Naive thymus-derived CD4-positive, alpha-beta T cell (primary cell): ENCODE measurements around the gene SLC29A1. TPM values are rescaled to one million over a fixed set of nuclear protein-coding genes. Genes with fewer than 3 reads are reported as not detected.
A peak's percentile ranks its signal among the peaks of the same experiment; 100 is the strongest.
"Not testable (repeated sequence)": the region's sequence is repeated elsewhere in the genome, so short reads cannot be mapped to it uniquely, and the experiment has no call there.

Experiments used
- ATAC-seq: fragments of 150-1000 bp; cut with Tn5 transposase; 2 replicates; pipeline ENCODE4 v1.10.0; 2021; ENCODE audit warnings: mild to moderate bottlenecking, moderate library complexity
- CTCF ChIA-PET: fragments of 350-600 bp; sonication (Branson Sonifier 250); formaldehyde crosslinking; loops from one replicate; lab custom pipeline; 2021; ENCODE audit warnings: antibody characterized with exemption; lab: Charles Lee
- POLR2A ChIA-PET: fragments of 350-600 bp; sonication (Branson Sonifier 250); formaldehyde crosslinking; loops from one replicate; lab custom pipeline; 2021; ENCODE audit warnings: antibody characterized with exemption, inconsistent platforms; lab: Charles Lee
- DNase-seq, 9 donors: peaks; one replicate each; pipeline versions ENCODE4 v3.0.0 to v3.0.0-alpha.2; 2020 to 2022; ENCODE audit warnings: mixed read lengths in 1 of 9
- H3K27ac ChIP-seq: one replicate; pipeline ENCODE4 v1.7.0; 2013; ENCODE audit warnings: mild to moderate bottlenecking, low read depth, low read length, moderate library complexity
- H3K27me3 ChIP-seq, 2 donors: one replicate each; pipeline ENCODE4 v1.7.0; 2013; ENCODE audit warnings: low read length in 2 of 2, mild to moderate bottlenecking in 2 of 2, moderate library complexity in 2 of 2; ENCODE audit not compliant: control insufficient read depth in 2 of 2, insufficient read depth in 2 of 2
- H3K36me3 ChIP-seq, 3 experiments: 1 replicate in 2 of 3; 2 replicates in 1 of 3; pipeline ENCODE4 v1.7.0; 2013; ENCODE audit warnings: low read length in 3 of 3, mild to moderate bottlenecking in 3 of 3, moderate library complexity in 1 of 3; ENCODE audit not compliant: insufficient read depth in 3 of 3, control insufficient read depth in 2 of 3
- H3K4me1 ChIP-seq, 2 donors: one replicate each; pipeline ENCODE4 v1.7.0; 2013; ENCODE audit warnings: low read length in 2 of 2, mild to moderate bottlenecking in 2 of 2, moderate library complexity in 1 of 2; ENCODE audit not compliant: control insufficient read depth in 2 of 2, insufficient read depth in 2 of 2
- H3K4me3 ChIP-seq: 2 replicates; pipeline ENCODE4 v1.7.0; 2013; ENCODE audit warnings: mild to moderate bottlenecking, low read length
- H3K9me3 ChIP-seq, 3 experiments: 1 replicate in 2 of 3; 2 replicates in 1 of 3; pipeline ENCODE4 v1.7.0; 2013; ENCODE audit warnings: low read length in 3 of 3; ENCODE audit not compliant: control insufficient read depth in 2 of 3
- H3K27ac Mint-ChIP-seq, 9 donors: one replicate each; pipeline ENCODE4 v1.8.0; 2020 to 2022; ENCODE audit warnings: mixed read lengths in 9 of 9, mild to moderate bottlenecking in 8 of 9, moderate library complexity in 5 of 9, inconsistent platforms in 2 of 9
- H3K27me3 Mint-ChIP-seq, 5 donors: one replicate each; pipeline ENCODE4 v1.8.0; 2021 to 2022; ENCODE audit warnings: mixed read lengths in 5 of 5, mild to moderate bottlenecking in 1 of 5
- H3K36me3 Mint-ChIP-seq, 5 donors: one replicate each; pipeline ENCODE4 v1.8.0; 2020 to 2022; ENCODE audit warnings: mixed read lengths in 5 of 5, mild to moderate bottlenecking in 3 of 5, inconsistent platforms in 1 of 5
- H3K4me1 Mint-ChIP-seq, 7 donors: one replicate each; pipeline ENCODE4 v1.8.0; 2020 to 2022; ENCODE audit warnings: mixed read lengths in 7 of 7, mild to moderate bottlenecking in 3 of 7, inconsistent platforms in 1 of 7
- H3K4me3 Mint-ChIP-seq, 10 donors: one replicate each; pipeline ENCODE4 v1.8.0; 2020 to 2022; ENCODE audit warnings: mild to moderate bottlenecking in 10 of 10, mixed read lengths in 10 of 10, moderate library complexity in 6 of 10, inconsistent platforms in 2 of 10
- H3K9me3 Mint-ChIP-seq, 11 donors: one replicate each; pipeline ENCODE4 v1.8.0; 2020 to 2022; ENCODE audit warnings: mixed read lengths in 11 of 11, mild to moderate bottlenecking in 4 of 11, inconsistent platforms in 1 of 11, moderate library complexity in 1 of 11
- intact Hi-C, 2 donors: fragments of 100-400 bp; cut with micrococcal nuclease; formaldehyde crosslinking; loops; one replicate each; pipeline ENCODE4 v1.15.1; 2023
- polyA plus RNA-seq, 2 donors: library from polyadenylated mRNA; unstranded; fragments of 300-500 nt; fragmentation: Illumina TruSeq; gene quantifications; one replicate each; pipeline ENCODE4 v1.2.3, GENCODE V29; 2021
- total RNA-seq, 6 experiments: library from RNA in 5 of 6; stranded (reverse) in 5 of 6; gene quantifications; 1 replicate in 5 of 6; 2 replicates in 1 of 6; pipeline ENCODE4 v1.2.3 and lab custom pipeline; 2021 to 2026

SLC29A1 gene
- total and polyA plus RNA-seq, 7 experiments from 2014 or later, result 0.84 to 41.1 (median 1.8) TPM

GRCh38 chr6:44228433-44228832 is 5.0 kb downstream of the SLC29A1 start:
- no peak overlapping the region for H3K4me3 ChIP-seq
- ATAC-seq (no peak), DNase-seq (peak in 1 of 9 donors; percentile 3)
- peaks cover 6 to 7% of the 10 kb centered on the region in 2 donors for H3K4me1 ChIP-seq
- H3K9me3 ChIP-seq, result no peaks in the 10 kb centered on the region
- no peaks in the 10 kb centered on the region for H3K36me3 Mint-ChIP-seq
- POLR2A ChIA-PET, result interaction anchor here (1.2 kb wide), 1 partner anchor 8 kb away, joined by 3 read pairs; no protein-coding TSS in a partner anchor
- no peaks in the 10 kb centered on the region for H3K27me3 ChIP-seq
- intact Hi-C loops, result no loop called here
- H3K4me1 Mint-ChIP-seq, result peaks cover 6 to 22% (median 9%) of the 10 kb centered on the region in 7 donors
- peaks cover 0 to 1% (median 0%) of the 10 kb centered on the region in 11 donors for H3K9me3 Mint-ChIP-seq
- H3K27ac ChIP-seq, result no peak overlapping the region
- CTCF ChIA-PET, result interaction anchor here (0.9 kb wide), 1 partner anchor 9 kb away, joined by 3 read pairs; no protein-coding TSS in a partner anchor
- H3K27ac Mint-ChIP-seq, result no peak overlapping the region
- H3K27me3 Mint-ChIP-seq, result no peaks in the 10 kb centered on the region
- no peaks in the 10 kb centered on the region for H3K36me3 ChIP-seq
- peak overlapping the region in 1 of 10 donors; percentile 38 for H3K4me3 Mint-ChIP-seq

- H3K27ac Mint-ChIP-seq, result peak overlapping the region in 1 of 9 donors; percentile 36
- intact Hi-C loops, result no loop called here
- H3K9me3 ChIP-seq, result no peaks in the 10 kb centered on the region
- ChIA-PET POLR2A (no interaction called here), CTCF (no interaction called here)
- H3K36me3 ChIP-seq, result no peaks in the 10 kb centered on the region
- H3K9me3 Mint-ChIP-seq, result peaks cover 0 to 1% (median 0%) of the 10 kb centered on the region in 11 donors
- ATAC-seq, result no peak
- no peaks in the 10 kb centered on the region for H3K27me3 Mint-ChIP-seq
- peaks cover 6 to 7% of the 10 kb centered on the region in 2 donors for H3K4me1 ChIP-seq
- DNase-seq, result no peak
- no peak overlapping the region for H3K27ac ChIP-seq
- no peak overlapping the region for H3K4me3 ChIP-seq
- peaks cover 6 to 26% (median 8%) of the 10 kb centered on the region in 7 donors for H3K4me1 Mint-ChIP-seq
- no peak overlapping the region for H3K4me3 Mint-ChIP-seq
- no peaks in the 10 kb centered on the region for H3K27me3 ChIP-seq
- no peaks in the 10 kb centered on the region for H3K36me3 Mint-ChIP-seq
These were observed 5.4 kb downstream of the SLC29A1 start for GRCh38 chr6:44228836-44229235.

GRCh38 chr6:44229376-44230033 is 6.1 kb downstream of the SLC29A1 start:
- DNase-seq, result no peak
- Mint-ChIP-seq H3K4me3 (no peak overlapping the region), H3K27me3 (no peaks in the 10 kb centered on the region), H3K36me3 (no peaks in the 10 kb centered on the region), H3K4me1 (peaks cover under 1 to 19% (median 2%) of the 10 kb centered on the region in 7 donors), H3K9me3 (peaks cover 0 to 1% (median 0%) of the 10 kb centered on the region in 11 donors), H3K27ac (no peak overlapping the region)
- POLR2A ChIA-PET, result interaction anchor here (0.5 to 0.6 kb wide), 3 partner anchors 612 to 1955 kb away, joined by 3 to 4 read pairs (median 3); no protein-coding TSS in a partner anchor
- Histone ChIP-seq H3K4me3 (no peak overlapping the region), H3K27ac (no peak overlapping the region), H3K9me3 (no peaks in the 10 kb centered on the region), H3K4me1 (peaks cover under 1 to 1% of the 10 kb centered on the region in 2 donors), H3K27me3 (no peaks in the 10 kb centered on the region), H3K36me3 (no peaks in the 10 kb centered on the region)
- no peak for ATAC-seq
- intact Hi-C loops, result no loop called here
- CTCF ChIA-PET, result interaction anchor here (0.6 to 1.2 kb wide), 2 partner anchors 15 to 214 kb away, joined by 3 to 4 read pairs; no protein-coding TSS in a partner anchor

GRCh38 chr6:44230034-44230675 is 6.8 kb downstream of the SLC29A1 start:
- H3K4me3 Mint-ChIP-seq, result no peak overlapping the region
- Histone ChIP-seq H3K9me3 (no peaks in the 10 kb centered on the region), H3K27ac (no peak overlapping the region), H3K4me1 (no peaks in the 10 kb centered on the region), H3K4me3 (no peak overlapping the region), H3K27me3 (no peaks in the 10 kb centered on the region), H3K36me3 (no peaks in the 10 kb centered on the region)
- no peaks in the 10 kb centered on the region for H3K36me3 Mint-ChIP-seq
- H3K9me3 Mint-ChIP-seq, result peaks cover 0 to 1% (median 0%) of the 10 kb centered on the region in 11 donors
- no peaks in the 10 kb centered on the region for H3K27me3 Mint-ChIP-seq
- ATAC-seq (no peak), DNase-seq (no peak)
- ChIA-PET CTCF (interaction anchor here (0.6 to 1.2 kb wide), 3 partner anchors 15 to 214 kb away, joined by 3 to 4 read pairs (median 4); no protein-coding TSS in a partner anchor), POLR2A (interaction anchor here (0.5 to 0.6 kb wide), 3 partner anchors 612 to 1956 kb away, joined by 3 to 4 read pairs (median 3); no protein-coding TSS in a partner anchor)
- no peak overlapping the region for H3K27ac Mint-ChIP-seq
- intact Hi-C loops, result no loop called here
- H3K4me1 Mint-ChIP-seq, result peaks cover 0 to 13% (median 0%) of the 10 kb centered on the region in 7 donors

GRCh38 chr6:44231426-44231825 is 8.0 kb downstream of the SLC29A1 start:
- CTCF ChIA-PET, H3K27me3 ChIP-seq, ATAC-seq, POLR2A ChIA-PET, H3K9me3 Mint-ChIP-seq, H3K9me3 ChIP-seq, H3K4me1 ChIP-seq, DNase-seq, H3K27me3 Mint-ChIP-seq, H3K36me3 ChIP-seq, H3K36me3 Mint-ChIP-seq, H3K27ac ChIP-seq, H3K4me3 Mint-ChIP-seq, H3K4me3 ChIP-seq, H3K27ac Mint-ChIP-seq, intact Hi-C loops: not testable (repeated sequence)
- peaks cover 0 to 15% (median 0%) of the 10 kb centered on the region in 7 donors for H3K4me1 Mint-ChIP-seq

GRCh38 chr6:44232676-44233566 is 9.5 kb downstream of the SLC29A1 start:
- H3K4me3 Mint-ChIP-seq, result no peak overlapping the region
- Histone ChIP-seq H3K4me1 (peaks cover 4 to 5% of the 10 kb centered on the region in 2 donors), H3K36me3 (no peaks in the 10 kb centered on the region), H3K4me3 (no peak overlapping the region), H3K9me3 (no peaks in the 10 kb centered on the region), H3K27ac (no peak overlapping the region), H3K27me3 (no peaks in the 10 kb centered on the region)
- H3K9me3 Mint-ChIP-seq, result peaks cover 0 to 1% (median 0%) of the 10 kb centered on the region in 11 donors
- CTCF ChIA-PET, result no interaction called here
- ATAC-seq (no peak), DNase-seq (no peak)
- POLR2A ChIA-PET, result interaction anchor here (5.4 kb wide), 1 partner anchor 13 kb away, joined by 42 read pairs; the partner anchor contains the start of gene HSP90AB1
- H3K27ac Mint-ChIP-seq, result peak overlapping the region in 2 of 9 donors; percentile 17 to 56
- H3K36me3 Mint-ChIP-seq, result no peaks in the 10 kb centered on the region
- peaks cover 0 to 25% (median 6%) of the 10 kb centered on the region in 7 donors for H3K4me1 Mint-ChIP-seq
- intact Hi-C loops, result no loop called here
- no peaks in the 10 kb centered on the region for H3K27me3 Mint-ChIP-seq
